RPMI7951 (cell line): ENCODE data around the gene PBX1. TPM values are rescaled to one million over a fixed set of nuclear protein-coding genes. Genes with fewer than 3 reads are reported as not detected.

Source experiments
- DNase-seq: peaks from one replicate; pipeline ENCODE4 v3.0.0-alpha.2; 2012; ENCODE audit warnings: low read depth
- total RNA-seq: library from RNA; depleted of rRNA; stranded (reverse); fragments of >200 nt; shearing (Covaris generic); gene quantifications from 2 replicates; pipeline ENCODE4 v1.2.3, GENCODE V29; 2014

Gene PBX1
- total RNA-seq, 1 experiment from 2014 or later = 2.4 TPM

DNA sequence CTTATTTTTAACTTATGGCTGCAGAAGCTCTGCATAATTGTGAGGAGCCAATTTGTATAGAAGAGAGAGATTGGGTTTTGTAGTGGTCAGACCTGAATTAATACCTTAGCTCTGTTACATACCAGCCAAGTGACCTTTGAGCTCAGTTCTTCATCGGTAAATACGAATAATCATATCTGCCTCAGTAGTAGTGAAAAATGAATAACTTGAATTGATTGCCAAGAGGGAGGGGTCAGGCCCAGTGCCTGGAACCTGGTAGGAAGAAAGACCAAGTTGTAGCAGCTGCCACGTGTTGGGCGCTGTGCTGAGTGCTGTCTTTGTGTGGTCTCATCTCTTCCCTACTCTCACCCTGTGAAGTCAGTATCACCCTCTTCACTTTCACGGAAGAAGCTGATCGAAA is 247.5 kb downstream of the PBX1 start:
- no peak for DNase-seq

DNA sequence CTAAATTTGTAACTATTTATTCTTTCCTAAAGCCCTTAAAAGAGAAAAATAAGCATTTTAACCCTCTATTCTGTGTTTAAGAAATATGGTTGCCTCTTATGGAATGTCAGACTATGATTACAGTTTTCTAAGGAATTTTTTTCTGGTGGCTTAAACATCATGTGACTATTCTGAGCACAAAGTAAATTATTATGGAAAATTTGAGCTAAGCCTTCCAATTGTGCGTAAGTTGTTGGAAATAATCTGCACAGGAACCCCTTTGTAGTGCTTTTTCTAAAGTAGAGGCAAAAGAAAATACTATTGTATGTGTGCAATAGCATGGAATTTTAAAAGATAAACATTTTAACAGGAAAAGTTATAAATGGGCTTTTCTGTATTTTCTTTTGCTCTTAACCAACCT is 254.8 kb downstream of the PBX1 start:
- no peak for DNase-seq

DNA sequence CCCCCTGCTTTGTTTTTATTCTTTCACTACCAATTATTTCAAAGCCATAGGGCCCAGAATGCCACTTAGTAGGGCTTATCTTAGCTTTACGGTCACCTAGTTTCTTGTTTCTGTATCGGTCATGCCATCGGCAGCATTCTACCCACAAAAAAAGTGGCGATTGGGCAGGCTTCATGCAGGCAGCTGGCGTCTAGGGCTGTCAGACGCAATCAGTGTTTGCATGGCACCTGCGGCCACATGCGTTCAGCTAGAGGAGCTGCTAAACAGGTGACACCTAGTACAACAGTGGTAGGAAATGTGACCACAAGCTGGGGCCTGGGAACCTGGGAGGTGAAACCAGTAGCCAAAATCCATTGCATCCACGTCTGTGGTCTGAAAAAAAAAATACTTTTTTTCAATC is 262.7 kb downstream of the PBX1 start:
- DNase-seq = no peak

DNA sequence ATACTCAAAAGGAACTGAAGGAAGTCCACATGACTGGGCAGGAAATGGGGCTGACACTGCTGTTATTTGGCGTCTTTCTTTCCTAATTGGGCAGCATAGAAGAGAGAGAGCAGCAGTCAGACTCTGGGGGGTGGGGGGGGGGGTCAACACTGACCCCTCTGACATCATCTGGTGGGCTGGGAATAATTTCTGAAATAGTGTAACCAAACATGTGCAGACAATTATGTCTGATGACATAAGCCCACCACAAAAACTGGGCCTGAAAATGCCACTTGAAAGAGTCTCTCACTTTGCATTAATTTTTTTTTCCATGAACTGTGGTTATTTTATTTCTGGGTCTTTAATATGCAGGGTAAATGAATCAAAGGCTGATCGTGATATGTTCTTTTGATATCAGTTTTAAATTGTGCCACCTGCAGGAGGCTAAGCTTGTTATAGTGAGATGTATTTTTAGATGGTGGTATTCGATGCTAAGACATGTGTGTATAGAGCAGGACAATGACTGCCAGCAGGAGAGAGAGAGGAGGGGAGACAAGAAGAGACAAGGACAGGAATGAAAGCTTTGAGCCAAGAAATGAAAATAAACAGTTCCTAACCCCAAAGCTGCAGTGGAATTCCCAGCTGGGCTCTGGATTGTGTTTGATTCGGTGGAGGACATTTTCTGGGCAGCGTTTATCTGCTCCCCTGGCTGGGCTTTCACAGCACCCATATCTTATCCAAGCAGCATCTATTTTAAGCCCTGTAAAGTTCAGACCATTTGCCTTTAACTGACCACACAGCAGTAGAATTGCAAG is 264.7 kb downstream of the PBX1 start:
- peak; percentile 9 for DNase-seq

DNA sequence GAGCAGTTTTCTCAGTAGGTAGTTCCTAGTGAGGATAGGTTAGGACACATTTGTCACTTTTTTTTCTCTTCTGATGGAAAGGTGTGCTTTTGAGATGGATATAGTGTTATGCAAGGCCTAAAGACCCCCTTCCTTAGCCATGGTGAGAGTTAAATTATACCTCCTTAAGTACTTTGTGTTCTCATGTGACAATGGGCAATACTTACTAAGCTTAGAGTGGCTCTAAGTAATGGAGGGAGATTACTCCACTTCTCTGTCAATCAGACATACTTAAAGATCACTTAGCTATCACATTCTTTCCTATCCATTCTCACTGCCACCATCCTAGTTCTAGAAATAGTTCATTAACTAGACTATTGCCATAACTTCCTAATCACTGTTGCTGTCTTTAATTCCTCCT is 265.6 kb downstream of the PBX1 start:
- no peak for DNase-seq

DNA sequence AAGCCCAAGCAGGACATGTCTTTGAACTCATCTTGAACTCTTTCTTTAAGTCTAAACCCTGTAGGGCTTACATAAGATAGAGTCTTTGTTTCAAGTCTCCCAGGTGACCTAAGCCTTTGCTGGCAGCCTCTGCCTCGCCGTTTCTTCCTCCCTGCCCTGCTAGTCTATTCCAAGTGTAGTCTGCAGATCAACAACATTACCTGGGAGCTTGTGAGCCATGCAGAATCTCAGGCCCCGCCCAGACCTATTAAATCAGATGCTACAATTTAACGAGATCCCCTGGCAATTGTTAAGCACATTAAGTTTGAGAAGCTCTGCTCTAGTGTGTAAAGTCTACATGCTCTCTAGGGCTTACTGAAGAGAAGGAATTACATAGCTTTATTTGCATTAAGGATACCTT is 271.6 kb downstream of the PBX1 start:
- DNase-seq = no peak

DNA sequence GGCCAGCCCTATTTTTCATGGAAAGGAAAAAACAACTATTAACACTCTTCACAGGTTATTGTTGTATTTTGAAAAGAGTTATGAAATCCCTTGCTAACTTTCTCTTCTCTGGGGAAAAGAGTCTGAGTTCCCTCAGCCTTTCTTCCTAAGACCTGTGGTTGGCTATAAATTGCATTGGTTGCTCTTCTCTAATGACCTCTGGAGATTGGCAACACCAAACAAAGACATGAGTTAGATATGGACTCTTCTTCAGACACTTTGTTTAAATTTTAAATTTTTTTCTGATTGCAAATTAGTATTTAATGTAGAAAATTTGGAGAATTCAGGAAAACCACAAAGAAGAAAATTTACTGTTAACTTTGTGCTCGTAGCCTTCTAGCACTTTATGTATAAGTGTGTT is 275.7 kb downstream of the PBX1 start:
- DNase-seq = no peak

DNA sequence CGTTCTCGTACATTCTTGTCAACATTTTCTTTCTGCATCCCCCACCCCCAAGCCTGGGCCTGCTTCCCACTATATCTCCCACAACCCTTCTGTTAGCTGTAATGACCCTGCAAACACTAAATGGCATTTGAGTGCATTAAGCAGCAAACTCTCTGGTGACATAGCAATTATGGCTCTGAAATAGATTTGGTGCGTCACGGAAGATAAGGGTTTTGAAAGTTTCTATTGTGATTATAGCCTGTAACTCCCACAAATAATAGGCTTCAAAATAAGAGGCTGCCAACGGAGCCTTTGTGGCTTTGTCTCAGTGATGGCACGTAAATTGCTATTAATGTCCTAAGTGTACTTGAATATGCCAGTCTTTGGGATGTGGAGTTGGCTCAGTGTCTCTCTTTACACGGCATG is 277.6 kb downstream of the PBX1 start:
- no peak for DNase-seq

DNA sequence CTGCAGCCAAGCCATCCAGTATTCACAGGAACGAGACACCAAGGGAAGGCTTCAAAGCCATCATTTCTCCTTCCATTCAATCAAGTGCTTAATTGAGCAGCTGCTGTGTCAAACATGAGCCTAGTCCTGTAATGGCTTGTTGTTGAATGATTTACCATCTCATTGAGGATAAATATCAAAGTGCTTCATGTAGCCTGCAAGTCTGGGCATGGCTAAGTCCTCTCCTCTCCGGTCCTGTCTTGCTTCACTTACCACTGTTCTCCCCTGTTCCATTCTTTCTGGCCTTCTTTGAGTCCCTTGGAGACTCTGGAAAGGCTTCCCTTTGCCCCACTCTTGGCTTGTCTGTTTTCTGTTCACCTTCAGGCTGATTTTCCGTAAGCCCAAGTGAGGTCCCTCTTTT is 279.8 kb downstream of the PBX1 start:
- no peak for DNase-seq

DNA sequence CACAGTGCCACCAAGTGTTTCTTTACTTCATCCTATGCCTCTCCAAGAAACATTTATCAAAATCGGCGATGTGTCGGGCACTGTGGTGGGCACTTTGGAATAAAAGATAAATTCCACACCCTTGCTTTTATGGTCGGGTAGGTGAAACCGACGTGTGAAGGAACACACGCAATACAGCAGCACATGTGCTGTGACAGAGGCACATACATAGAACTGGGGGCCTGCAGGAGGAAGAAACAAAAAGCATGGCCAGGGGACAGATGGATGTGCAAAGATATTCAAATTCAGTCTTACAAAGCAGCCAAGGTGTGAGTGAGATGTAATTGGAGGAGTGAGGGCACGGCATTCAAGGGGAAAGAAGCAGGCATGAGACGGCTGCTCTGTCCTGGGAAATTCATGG is 282.0 kb downstream of the PBX1 start:
- no peak for DNase-seq

DNA sequence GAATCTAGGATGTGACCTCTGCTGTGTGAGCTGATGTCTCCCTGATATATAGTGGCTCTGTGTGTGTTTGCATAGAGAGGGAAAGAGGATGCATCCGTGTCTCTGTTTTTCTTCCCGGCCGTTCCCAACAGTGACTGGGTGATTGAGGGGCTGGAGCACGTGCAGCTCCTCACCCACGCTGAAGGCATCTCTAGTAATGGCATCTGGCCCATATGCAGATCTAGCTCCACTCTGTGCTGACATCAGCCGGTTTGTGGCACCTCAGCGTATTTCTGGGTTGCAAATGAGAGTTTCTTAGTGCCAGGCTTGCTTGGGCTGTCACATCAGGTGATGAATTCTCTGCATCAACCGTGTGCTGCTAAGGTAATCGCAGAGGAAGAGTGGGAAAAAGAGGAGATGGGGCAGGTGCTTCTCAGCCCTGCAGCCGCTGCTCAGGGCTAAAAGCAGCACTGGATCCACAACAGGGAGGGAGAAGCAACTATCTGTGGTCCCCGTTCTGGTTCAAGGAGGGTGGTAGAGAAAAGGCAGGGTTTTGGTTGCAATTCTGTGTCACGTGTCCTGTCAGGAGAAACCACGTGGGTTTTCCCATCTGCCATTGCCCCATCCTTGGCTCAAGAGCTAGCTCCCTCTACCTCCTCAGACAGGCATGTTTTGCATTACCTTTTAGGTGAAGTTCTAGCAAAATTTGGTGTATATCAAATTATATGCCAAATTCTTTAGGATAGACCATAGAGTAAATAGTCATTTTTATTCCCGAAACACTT is 282.9 kb downstream of the PBX1 start:
- no peak for DNase-seq

DNA sequence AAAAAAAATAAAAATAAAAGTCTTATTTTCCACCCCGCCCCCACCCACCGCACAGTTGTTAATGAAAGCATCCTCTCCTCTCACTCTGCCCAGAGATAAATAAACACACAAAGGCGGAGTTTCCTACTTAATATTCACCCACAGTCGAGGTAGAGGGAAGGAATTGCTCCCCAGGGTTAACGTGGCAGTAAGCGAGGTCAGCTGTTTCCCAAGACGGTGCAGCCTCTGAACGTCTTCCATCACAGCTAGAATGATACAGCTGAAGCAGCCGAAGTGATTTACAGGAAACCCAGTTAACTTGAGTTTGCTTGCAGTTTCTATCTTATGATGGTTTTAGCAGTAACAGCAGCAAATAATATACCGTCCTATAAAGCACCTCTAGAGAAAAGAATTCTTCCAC is 283.9 kb downstream of the PBX1 start:
- no peak for DNase-seq

DNA sequence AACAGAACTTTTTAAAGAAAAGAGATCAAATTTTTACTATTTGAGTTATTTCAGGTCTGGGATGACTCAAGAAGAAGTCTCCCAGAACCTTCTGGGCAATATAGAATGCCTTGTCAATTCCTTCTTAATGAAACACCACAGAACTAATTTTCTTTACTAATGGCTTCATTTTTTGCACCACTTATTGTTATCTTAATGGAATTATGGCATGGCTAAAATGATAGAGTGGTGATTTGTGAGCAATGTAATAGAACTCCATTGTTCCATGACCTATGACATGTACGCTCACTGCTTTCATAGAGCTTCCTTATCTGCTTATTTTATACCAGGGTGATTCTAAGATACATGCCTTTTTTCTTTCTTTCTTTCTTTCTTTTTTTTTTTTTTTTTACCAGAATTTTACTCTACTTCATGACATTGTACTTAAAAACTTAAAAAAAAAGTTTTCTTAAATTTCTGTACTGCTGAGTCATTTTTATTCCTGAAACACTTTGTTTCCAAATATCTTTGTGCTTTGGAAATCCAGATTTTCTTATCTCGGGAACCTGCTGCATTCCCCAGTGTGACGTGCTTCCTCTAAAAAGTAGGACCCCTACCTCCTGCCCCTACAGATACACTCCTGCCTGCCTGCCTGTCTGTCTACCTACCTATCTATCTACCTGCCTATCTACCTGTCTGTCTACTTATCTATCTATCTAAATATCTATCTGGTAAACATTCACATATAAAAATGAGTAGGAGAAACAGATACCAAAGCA is 284.9 kb downstream of the PBX1 start:
- DNase-seq = no peak

DNA sequence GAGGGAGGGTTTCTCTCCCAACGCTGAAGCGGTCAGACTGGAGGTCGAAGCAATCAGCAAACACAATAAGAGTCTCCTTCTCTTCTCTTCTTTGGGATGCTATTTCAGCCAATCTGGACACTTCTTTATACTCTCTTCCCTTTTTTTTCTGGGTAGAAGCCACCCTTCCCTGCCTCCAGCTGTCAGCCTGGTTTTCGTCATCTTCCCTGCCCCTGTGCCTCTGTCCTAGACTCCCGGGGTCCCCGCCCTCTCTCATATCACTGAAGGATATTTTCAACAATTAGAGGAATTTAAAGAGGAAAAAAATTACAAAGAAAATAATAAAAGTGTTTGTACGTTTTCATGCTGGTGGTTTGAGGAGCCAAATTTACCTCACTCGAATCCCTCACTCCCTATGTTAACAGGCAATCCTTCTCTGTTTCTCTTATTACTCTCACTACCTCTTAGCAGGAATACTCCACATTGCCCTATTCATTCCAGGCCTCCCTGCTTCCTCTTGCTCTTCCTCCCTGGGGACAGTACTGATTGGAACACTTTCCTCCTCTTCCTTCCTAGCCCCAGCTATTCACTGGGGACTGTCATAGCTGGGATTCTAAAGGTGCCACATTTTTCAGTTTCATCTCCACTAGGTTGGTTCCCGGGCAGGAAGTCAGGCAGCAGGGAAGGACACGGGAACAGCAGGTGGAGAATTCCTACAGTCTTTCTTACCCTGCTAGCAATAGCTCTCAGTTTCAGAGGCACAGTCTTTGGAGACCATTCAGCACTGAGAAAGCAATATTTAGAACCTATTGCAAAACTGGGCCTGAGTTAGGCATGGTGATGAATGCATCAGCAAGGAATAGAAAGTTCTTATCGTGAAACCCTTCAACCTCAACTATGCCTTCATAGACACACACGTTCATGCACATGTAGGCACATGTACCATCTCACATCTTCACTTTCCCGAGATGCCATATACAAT is 288.0 kb downstream of the PBX1 start:
- no peak for DNase-seq

DNA sequence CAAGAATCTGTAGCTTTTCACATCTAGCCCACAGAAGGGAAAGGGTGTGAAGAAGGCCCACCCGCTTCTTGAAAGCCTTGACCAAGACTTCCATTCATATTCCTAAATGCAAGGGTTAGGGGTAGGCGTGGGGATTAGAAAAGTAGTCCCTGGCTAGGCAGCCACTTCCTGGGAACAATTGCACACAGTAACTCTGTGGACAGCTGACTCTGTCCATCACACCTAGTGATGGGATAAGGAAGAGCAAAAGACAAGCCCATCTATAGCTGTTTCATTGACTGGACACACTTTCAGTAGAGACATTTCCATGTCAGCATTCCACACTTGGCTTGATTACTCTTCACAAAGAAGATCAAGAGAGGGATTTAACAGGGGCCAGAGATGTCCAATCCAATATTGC is 294.2 kb downstream of the PBX1 start:
- DNase-seq = no peak

DNA sequence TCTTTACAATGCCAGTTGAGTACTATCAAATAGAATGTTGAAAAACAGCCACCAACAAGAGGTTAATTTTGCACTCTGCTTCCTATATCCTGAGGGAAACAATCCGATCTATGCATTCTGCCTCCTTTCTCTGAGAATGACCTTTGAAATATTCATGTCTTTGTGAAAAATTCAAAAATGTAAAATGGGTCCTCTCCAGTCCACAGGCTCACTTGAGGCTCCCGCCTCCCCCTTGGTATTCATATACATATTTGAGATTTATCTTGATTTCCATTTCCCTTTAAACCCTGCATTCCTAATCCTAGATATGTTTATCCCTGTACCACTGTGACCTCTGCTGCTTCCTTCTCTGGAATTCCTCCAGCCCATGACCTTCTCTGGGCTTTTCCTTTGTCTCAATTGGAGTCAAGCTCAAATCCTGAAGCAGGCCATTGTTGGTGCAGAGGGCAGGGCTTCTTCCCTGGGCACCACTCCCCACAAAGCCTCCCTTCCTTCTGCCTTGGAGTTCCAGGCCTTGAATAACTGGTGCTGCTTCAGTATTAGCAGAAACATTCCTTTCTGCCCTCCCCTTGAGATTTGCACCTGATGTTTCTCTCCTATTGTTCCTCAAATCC is 296.8 kb downstream of the PBX1 start:
- DNase-seq = no peak

DNA sequence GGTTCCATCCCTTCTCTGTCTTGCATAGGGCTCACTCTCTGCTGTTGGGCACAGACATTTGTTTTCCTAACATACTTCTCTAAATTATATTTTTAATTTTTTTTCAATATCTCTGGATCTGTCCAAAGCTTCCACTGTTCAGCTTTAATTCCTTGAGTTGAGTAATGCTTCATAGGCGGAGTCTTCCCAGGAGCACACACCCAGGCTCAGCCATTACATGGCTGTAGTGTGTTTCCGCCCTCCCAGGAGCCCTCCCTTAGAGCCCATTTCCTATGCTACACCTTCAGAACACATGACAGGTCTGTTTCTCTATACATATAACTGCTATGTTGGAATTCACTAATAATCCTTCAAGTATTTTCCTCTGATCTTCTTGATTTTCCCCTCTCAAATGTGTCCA is 297.4 kb downstream of the PBX1 start:
- no peak for DNase-seq

DNA sequence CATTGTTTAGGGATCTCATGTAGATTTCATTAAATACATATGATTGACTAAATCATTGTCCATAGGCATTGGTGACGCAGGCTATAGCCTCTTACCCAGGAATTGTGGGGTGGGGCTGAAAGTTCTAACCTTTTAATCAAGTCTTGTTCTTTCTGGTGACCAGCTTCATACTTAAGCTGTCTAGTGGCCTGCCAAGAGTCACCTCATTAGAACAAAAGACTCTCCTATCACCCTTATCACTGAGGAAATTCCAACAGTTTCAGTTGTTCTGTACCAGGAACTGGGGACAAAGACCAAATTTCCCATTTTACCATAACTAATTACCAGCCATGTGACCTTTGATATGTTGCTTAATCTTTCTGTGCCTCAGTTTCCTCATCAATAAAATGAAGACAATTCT is 298.5 kb downstream of the PBX1 start:
- DNase-seq = no peak

DNA sequence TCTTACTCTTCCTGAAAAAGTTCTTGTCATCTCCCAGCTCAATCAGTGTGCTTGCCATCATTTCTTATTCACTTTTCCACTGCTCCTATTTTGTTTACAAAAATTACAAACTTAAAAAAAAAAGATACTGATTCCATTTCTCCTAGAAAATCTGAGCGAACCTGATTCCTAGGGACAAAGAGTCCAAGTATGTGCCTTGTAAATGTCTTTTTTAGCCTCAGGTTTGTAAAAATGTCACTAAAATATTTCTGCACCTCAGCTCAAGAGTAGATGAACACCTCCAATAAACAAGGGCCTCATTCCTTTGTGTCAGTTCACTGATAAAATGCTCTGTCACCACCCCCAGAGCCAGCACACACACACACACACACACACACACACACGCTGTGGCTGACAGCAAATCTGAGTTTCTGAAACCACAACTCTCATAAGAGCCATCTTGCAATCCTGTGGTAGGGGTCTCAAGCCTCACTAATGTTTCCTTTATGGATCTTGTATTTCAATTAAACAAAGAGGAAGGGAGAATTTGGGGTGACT is 299.2 kb downstream of the PBX1 start:
- DNase-seq = no peak

DNA sequence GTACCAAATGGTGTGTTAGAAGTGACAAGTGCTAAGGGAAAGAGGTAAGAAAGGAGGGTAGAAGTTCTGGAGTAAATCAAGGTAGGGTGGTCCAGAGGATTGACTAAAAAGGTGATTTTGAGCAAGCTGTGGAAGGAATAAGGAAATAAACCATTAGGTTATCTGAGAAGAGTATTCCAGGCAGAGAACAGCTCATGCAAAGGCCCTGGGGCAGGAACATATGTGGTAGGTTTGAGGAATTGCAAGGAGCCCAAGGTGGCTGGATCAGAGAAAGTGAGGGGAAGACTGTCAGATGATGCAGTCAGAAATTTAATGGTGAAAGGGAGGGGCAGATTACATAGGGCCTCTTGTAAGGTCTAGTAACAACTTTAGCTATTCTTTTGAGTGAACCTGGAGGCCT is 302.6 kb downstream of the PBX1 start:
- no peak for DNase-seq

DNA sequence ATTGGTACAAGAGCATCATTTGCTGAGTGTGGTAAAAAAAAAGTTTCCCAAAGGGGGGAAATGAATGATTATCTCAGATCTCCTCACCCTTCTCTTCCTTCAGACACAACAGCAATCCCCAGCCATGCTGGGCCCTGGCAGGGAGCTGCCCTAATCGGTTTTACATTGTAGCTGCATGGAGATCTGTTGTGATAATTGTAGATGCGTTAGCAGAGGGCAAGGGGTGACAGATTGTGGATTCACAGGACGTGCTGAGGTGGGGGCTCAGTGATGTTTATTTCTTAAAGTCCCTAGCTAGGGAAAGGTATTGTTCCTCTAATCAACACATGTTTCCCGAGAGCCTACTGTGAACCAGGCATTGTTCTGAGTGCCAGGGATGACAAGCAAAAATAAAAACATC is 304.1 kb downstream of the PBX1 start:
- DNase-seq = no peak
